Astrocyte (in vitro differentiated cells and primary cell): ENCODE measurements around the gene GTF2IRD1. TPM values are rescaled to one million over a fixed set of nuclear protein-coding genes. Genes with fewer than 3 reads are reported as not detected.

Experiments
- DNase-seq: peaks from one replicate; pipeline ENCODE4 v3.0.0-alpha.2; 2010; ENCODE audit warnings: low read depth
- FAIRE-seq: peaks from 2 replicates; lab custom pipeline; 2011; peaks lifted over from hg19 to GRCh38; lab: Jason Lieb, UNC
- H2AFZ ChIP-seq: 2 replicates; pipeline ENCODE4 v1.6.0; 2012; ENCODE audit warnings: low read depth, low read length, inconsistent platforms
- H3K27ac ChIP-seq: 2 replicates; pipeline ENCODE4 v1.5.1; 2011; ENCODE audit warnings: low read depth, low read length, inconsistent platforms
- H3K27me3 ChIP-seq: 2 replicates; pipeline ENCODE4 v1.6.0; 2011; ENCODE audit warnings: low read length, inconsistent platforms; ENCODE audit not compliant: insufficient read depth
- H3K36me3 ChIP-seq: 2 replicates; pipeline ENCODE4 v1.5.1; 2011; ENCODE audit warnings: low read length, inconsistent platforms; ENCODE audit not compliant: insufficient read depth
- H3K4me1 ChIP-seq: 2 replicates; pipeline ENCODE4 v1.5.1; 2011; ENCODE audit warnings: low read length, inconsistent platforms; ENCODE audit not compliant: insufficient read depth
- H3K4me2 ChIP-seq: 2 replicates; pipeline ENCODE4 v1.6.0; 2012; ENCODE audit warnings: low read length, inconsistent platforms
- H3K4me3 ChIP-seq: 2 replicates; pipeline ENCODE4 v1.5.1; 2011; ENCODE audit warnings: low read depth, mild to moderate bottlenecking, low read length, inconsistent platforms; ENCODE audit not compliant: insufficient read depth
- H3K79me2 ChIP-seq: 2 replicates; pipeline ENCODE4 v1.6.0; 2012; ENCODE audit warnings: mild to moderate bottlenecking, low read length, inconsistent platforms; ENCODE audit not compliant: insufficient read depth
- H3K9ac ChIP-seq: 2 replicates; pipeline ENCODE4 v1.6.0; 2012; ENCODE audit warnings: mild to moderate bottlenecking, low read length, inconsistent platforms
- H3K9me3 ChIP-seq: 2 replicates; pipeline ENCODE4 v1.5.1; 2012; ENCODE audit warnings: low read depth, mild to moderate bottlenecking, low read length, inconsistent platforms; ENCODE audit not compliant: insufficient read depth
- H4K20me1 ChIP-seq: 2 replicates; pipeline ENCODE4 v1.6.0; 2012; ENCODE audit warnings: low read length, inconsistent platforms; ENCODE audit not compliant: insufficient read depth
- H3K27ac Mint-ChIP-seq: one replicate; pipeline ENCODE4 v1.8.0; 2021; ENCODE audit warnings: mild to moderate bottlenecking, mixed read lengths; ENCODE audit not compliant: unreplicated experiment
- H3K27me3 Mint-ChIP-seq: one replicate; pipeline ENCODE4 v1.8.0; 2021; ENCODE audit warnings: low read depth, mixed read lengths; ENCODE audit not compliant: unreplicated experiment
- H3K36me3 Mint-ChIP-seq: one replicate; pipeline ENCODE4 v1.8.0; 2021; ENCODE audit warnings: low read depth, mixed read lengths; ENCODE audit not compliant: unreplicated experiment
- H3K4me1 Mint-ChIP-seq: one replicate; pipeline ENCODE4 v1.8.0; 2021; ENCODE audit warnings: low read depth, mixed read lengths; ENCODE audit not compliant: unreplicated experiment
- H3K4me3 Mint-ChIP-seq: one replicate; pipeline ENCODE4 v1.8.0; 2021; ENCODE audit warnings: mild to moderate bottlenecking, moderate library complexity, mixed read lengths; ENCODE audit not compliant: unreplicated experiment
- H3K9me3 Mint-ChIP-seq: one replicate; pipeline ENCODE4 v1.8.0; 2021; ENCODE audit warnings: mild to moderate bottlenecking, mixed read lengths; ENCODE audit not compliant: unreplicated experiment
- CTCF ChIP-seq: IDR thresholded peaks from 2 replicates; pipeline ENCODE4 v1.5.1; 2011; ENCODE audit warnings: low read depth, mild to moderate bottlenecking, inconsistent platforms, low read length, moderate library complexity; ENCODE audit not compliant: insufficient read depth
- EZH2 ChIP-seq: IDR thresholded peaks from 2 replicates; pipeline ENCODE4 v1.6.1; 2012; ENCODE audit warnings: mild to moderate bottlenecking, low read length, inconsistent platforms; ENCODE audit not compliant: insufficient read depth
- total RNA-seq: library from RNA; stranded (reverse); gene quantifications from 2 replicates; pipeline ENCODE4 v1.2.1, GENCODE V29; 2021

Gene GTF2IRD1
- total RNA-seq, 1 donor from 2014 or later = 19.3 TPM

- no peak overlapping the region for H3K4me3 ChIP-seq
- Mint-ChIP-seq H3K4me3 (no peak overlapping the region), H3K4me1 (no peaks in the 10 kb centered on the region), H3K27me3 (no peaks in the 10 kb centered on the region), H3K9me3 (no peaks in the 10 kb centered on the region), H3K27ac (no peak overlapping the region), H3K36me3 (peaks cover 17% of the 10 kb centered on the region)
- H3K36me3 ChIP-seq = peaks cover 6% of the 10 kb centered on the region
- no peak for TF ChIP-seq CTCF
- TF ChIP-seq EZH2 = no peak
- no peaks in the 10 kb centered on the region for H3K79me2 ChIP-seq
- H3K4me2 ChIP-seq = no peak overlapping the region
- peaks cover 4% of the 10 kb centered on the region for H4K20me1 ChIP-seq
- no peaks in the 10 kb centered on the region for H3K4me1 ChIP-seq
- H3K9ac ChIP-seq = no peak overlapping the region
- FAIRE-seq (no peak), DNase-seq (no peak)
- no peak overlapping the region for H2AFZ ChIP-seq
- no peaks in the 10 kb centered on the region for H3K9me3 ChIP-seq
- H3K27ac ChIP-seq = no peak overlapping the region
- no peaks in the 10 kb centered on the region for H3K27me3 ChIP-seq
Measured at GRCh38 chr7:74516214-74516613, 62.5 kb downstream of the GTF2IRD1 start.

- Mint-ChIP-seq H3K4me1 (no peaks in the 10 kb centered on the region), H3K27me3 (no peaks in the 10 kb centered on the region), H3K27ac (no peak overlapping the region), H3K4me3 (no peak overlapping the region), H3K9me3 (no peaks in the 10 kb centered on the region), H3K36me3 (peaks cover 27% of the 10 kb centered on the region)
- H3K4me3 ChIP-seq = no peak overlapping the region
- no peak overlapping the region for H3K27ac ChIP-seq
- H3K4me1 ChIP-seq = no peaks in the 10 kb centered on the region
- H4K20me1 ChIP-seq = peaks cover 4% of the 10 kb centered on the region
- no peaks in the 10 kb centered on the region for H3K79me2 ChIP-seq
- H2AFZ ChIP-seq = no peak overlapping the region
- TF ChIP-seq CTCF (no peak), EZH2 (no peak)
- H3K4me2 ChIP-seq = no peak overlapping the region
- FAIRE-seq (no peak), DNase-seq (no peak)
- H3K36me3 ChIP-seq = peaks cover 13% of the 10 kb centered on the region
- H3K9ac ChIP-seq = no peak overlapping the region
- no peaks in the 10 kb centered on the region for H3K27me3 ChIP-seq
- H3K9me3 ChIP-seq = peaks cover 3% of the 10 kb centered on the region
Measured at GRCh38 chr7:74518041-74518440, 64.3 kb downstream of the GTF2IRD1 start.

GRCh38 chr7:74518654-74519053 lies 64.9 kb downstream of the GTF2IRD1 start:
- Mint-ChIP-seq H3K9me3 (no peaks in the 10 kb centered on the region), H3K4me1 (no peaks in the 10 kb centered on the region), H3K4me3 (no peak overlapping the region), H3K27me3 (no peaks in the 10 kb centered on the region), H3K36me3 (peaks cover 25% of the 10 kb centered on the region), H3K27ac (no peak overlapping the region)
- peaks cover 13% of the 10 kb centered on the region for H3K36me3 ChIP-seq
- no peak overlapping the region for H3K9ac ChIP-seq
- H3K4me3 ChIP-seq = no peak overlapping the region
- no peak overlapping the region for H3K27ac ChIP-seq
- no peak for FAIRE-seq
- H2AFZ ChIP-seq = no peak overlapping the region
- H3K4me1 ChIP-seq = no peaks in the 10 kb centered on the region
- peaks cover 4% of the 10 kb centered on the region for H4K20me1 ChIP-seq
- H3K9me3 ChIP-seq = peaks cover 3% of the 10 kb centered on the region
- no peak for DNase-seq
- H3K27me3 ChIP-seq = no peaks in the 10 kb centered on the region
- H3K4me2 ChIP-seq = no peak overlapping the region
- TF ChIP-seq CTCF = no peak
- no peak for TF ChIP-seq EZH2
- no peaks in the 10 kb centered on the region for H3K79me2 ChIP-seq
